OCI-LY7 (cell line): ENCODE results near the gene PRKAR2A.
"Not testable (repeated sequence)": the region's sequence is repeated elsewhere in the genome, so short reads cannot be mapped to it uniquely, and the experiment has no call there.

Experiments used
- CTCF ChIP-seq: fragments of 200-600 bp; sonication (generic); conservative IDR thresholded peaks from 2 replicates; pipeline ENCODE4 v1.5.1; 2014; ENCODE audit warnings: mild to moderate bottlenecking, antibody characterized with exemption, low read length, moderate library complexity, mixed read lengths
- EZH2phosphoT487 ChIP-seq: fragments of 200-600 bp; sonication (generic); IDR thresholded peaks from 2 replicates; pipeline ENCODE4 v1.6.1; 2018; ENCODE audit warnings: low read depth, borderline replicate concordance, mild to moderate bottlenecking, mixed run types, antibody characterized with exemption, low read length, moderate library complexity, mixed read lengths

- not testable (repeated sequence) for TF ChIP-seq CTCF, EZH2phosphoT487
Measured at GRCh38 chr3:48725185-48725855, 122.4 kb downstream of the PRKAR2A start.
